A673 (cell line): ENCODE measurements around the gene HERC4. TPM values are rescaled to one million over a fixed set of nuclear protein-coding genes. Genes with fewer than 3 reads are reported as not detected.
A peak's percentile ranks its signal among the peaks of the same experiment; 100 is the strongest.

ENCODE experiments used
- BruUV-seq: library from RNA; stranded (reverse); fragments of 400-500 nt; replicated peaks from 2 replicates; lab custom pipeline; 2021; lab: Mats Ljungman, UMichigan
- CTCF ChIA-PET: fragments of 300-600 bp; sonication (Branson Sonifier 250); formaldehyde crosslinking; loops from one replicate; lab custom pipeline; 2022; ENCODE audit warnings: antibody characterized with exemption; lab: Charles Lee
- POLR2A ChIA-PET: fragments of 300-600 bp; sonication (Branson Sonifier 250); formaldehyde crosslinking; loops from one replicate; lab custom pipeline; 2022; ENCODE audit warnings: antibody characterized with exemption; ENCODE audit not compliant: low non-redundant PET; lab: Charles Lee
- DNase-seq: peaks from one replicate; pipeline ENCODE4 v3.0.0-alpha.2; 2015; ENCODE audit warnings: low spot score
- H3K27ac ChIP-seq: fragments of 200-600 bp; sonication (generic); 2 replicates; pipeline ENCODE4 v1.5.1; 2016; ENCODE audit warnings: mixed run types, low read depth, mild to moderate bottlenecking, mixed read lengths, antibody characterized with exemption, low read length; ENCODE audit not compliant: poor library complexity, severe bottlenecking
- H3K27me3 ChIP-seq: fragments of 200-600 bp; sonication (generic); replicated peaks from 2 replicates; pipeline ENCODE4 v1.6.1; 2017; ENCODE audit warnings: mixed run types, low read depth, mild to moderate bottlenecking, mixed read lengths, antibody characterized with exemption, low read length; ENCODE audit not compliant: insufficient read depth, poor library complexity
- H3K36me3 ChIP-seq: fragments of 200-600 bp; sonication (generic); 2 replicates; pipeline ENCODE4 v1.6.1; 2016; ENCODE audit warnings: mixed run types, mild to moderate bottlenecking, mixed read lengths, antibody characterized with exemption, low read length; ENCODE audit not compliant: insufficient read depth, poor library complexity, severe bottlenecking
- H3K4me1 ChIP-seq: fragments of 200-600 bp; sonication (generic); 2 replicates; pipeline ENCODE4 v1.6.1; 2017; ENCODE audit warnings: mixed run types, mild to moderate bottlenecking, mixed read lengths, antibody characterized with exemption, low read length; ENCODE audit not compliant: insufficient read depth, poor library complexity, severe bottlenecking
- H3K4me3 ChIP-seq: fragments of 200-600 bp; sonication (generic); 2 replicates; pipeline ENCODE4 v1.5.1; 2016; ENCODE audit warnings: low read depth, mixed run types, mild to moderate bottlenecking, mixed read lengths, low read length; ENCODE audit not compliant: poor library complexity, severe bottlenecking
- H3K9me3 ChIP-seq: fragments of 200-600 bp; sonication (generic); 2 replicates; pipeline ENCODE4 v1.6.1; 2016; ENCODE audit warnings: mixed run types, low read depth, mild to moderate bottlenecking, mixed read lengths, antibody characterized with exemption, low read length; ENCODE audit not compliant: poor library complexity, severe bottlenecking
- CTCF ChIP-seq: fragments of 300-800, 200-600 bp; sonication (generic); conservative IDR thresholded peaks from 2 replicates; pipeline ENCODE4 v1.5.1; 2017; ENCODE audit warnings: low read depth, mild to moderate bottlenecking, antibody characterized with exemption, low read length, moderate library complexity, mixed read lengths
- EZH2 ChIP-seq: fragments of 200-600 bp; sonication (generic); IDR thresholded peaks from 2 replicates; pipeline ENCODE4 v1.6.1; 2017; ENCODE audit warnings: borderline replicate concordance, low read depth, mild to moderate bottlenecking, mixed read lengths, antibody characterized with exemption, low read length; ENCODE audit not compliant: poor library complexity, severe bottlenecking
- intact Hi-C: fragments of 100-400 bp; cut with micrococcal nuclease; formaldehyde crosslinking; loops from one replicate; pipeline ENCODE4 v1.10.0; 2022; ENCODE audit not compliant: unreplicated experiment
- total RNA-seq: library from RNA; stranded (reverse); gene quantifications from 2 replicates; pipeline ENCODE4 v1.2.3, GENCODE V29; 2021

The HERC4 gene
- total RNA-seq, 1 experiment from 2014 or later = 52.2 TPM

GRCh38 chr10:67917679-67918078 lies 157.4 kb downstream of the HERC4 start:
- Histone ChIP-seq H3K27me3 (no peaks in the 10 kb centered on the region), H3K4me3 (no peak overlapping the region), H3K27ac (peak overlapping the region; percentile 27), H3K4me1 (peaks cover 12% of the 10 kb centered on the region), H3K9me3 (no peaks in the 10 kb centered on the region), H3K36me3 (peaks cover 51% of the 10 kb centered on the region)
- TF ChIP-seq EZH2 = no peak
- TF ChIP-seq CTCF = no peak
- ChIA-PET POLR2A (no interaction called here), CTCF (no interaction called here)
- peak; percentile 11 for DNase-seq
- no TSS peak for BruUV-seq
- intact Hi-C loops = no loop called here

GRCh38 chr10:67917169-67917568 lies 157.9 kb downstream of the HERC4 start:
- TF ChIP-seq CTCF = no peak
- no peak for TF ChIP-seq EZH2
- Histone ChIP-seq H3K9me3 (no peaks in the 10 kb centered on the region), H3K36me3 (peaks cover 57% of the 10 kb centered on the region), H3K4me3 (no peak overlapping the region), H3K27me3 (no peaks in the 10 kb centered on the region), H3K27ac (peak overlapping the region; percentile 27), H3K4me1 (peaks cover 12% of the 10 kb centered on the region)
- ChIA-PET CTCF (no interaction called here), POLR2A (no interaction called here)
- intact Hi-C loops = no loop called here
- BruUV-seq = TSS peak; percentile 17
- no peak for DNase-seq

- Histone ChIP-seq H3K27ac (no peak overlapping the region), H3K9me3 (no peaks in the 10 kb centered on the region), H3K4me1 (peaks cover 12% of the 10 kb centered on the region), H3K4me3 (no peak overlapping the region), H3K27me3 (no peaks in the 10 kb centered on the region), H3K36me3 (peaks cover 74% of the 10 kb centered on the region)
- intact Hi-C loops = no loop called here
- no TSS peak for BruUV-seq
- ChIA-PET CTCF (no interaction called here), POLR2A (no interaction called here)
- TF ChIP-seq CTCF (no peak), EZH2 (no peak)
- DNase-seq = no peak
Observed at GRCh38 chr10:67914777-67915340, 160.2 kb downstream of the HERC4 start.
